HepG2 (cell line): ENCODE measurements around the gene GAS2L1. TPM values are rescaled to one million over a fixed set of nuclear protein-coding genes. Genes with fewer than 3 reads are reported as not detected.

Experiments used
- ATAC-seq: fragments of 200-7000 bp; cut with Tn5 transposase; 3 replicates; pipeline ENCODE4 v1.9.1; 2020; ENCODE audit warnings: mild to moderate bottlenecking, moderate library complexity
- BruUV-seq: library from RNA; stranded (reverse); fragments of 400-500 nt; replicated peaks from 2 replicates; lab custom pipeline; 2021; lab: Mats Ljungman, UMichigan
- CTCF ChIA-PET: fragments of 300-600 bp; formaldehyde crosslinking; extraction: SDS; loops from one replicate; lab custom pipeline; 2021; ENCODE audit warnings: low total read pairs, inconsistent platforms, low intra/inter-chr PET ratio; lab: Yijun Ruan, JAX
- POLR2A ChIA-PET: fragments of 350-600 bp; sonication (Branson Sonifier 250); formaldehyde crosslinking; loops from one replicate; lab custom pipeline; 2020; ENCODE audit warnings: antibody characterized with exemption, inconsistent platforms; lab: Yijun Ruan, JAX
- DNase-seq: peaks from one replicate; pipeline ENCODE4 v3.0.0-alpha.2; 2015; ENCODE audit warnings: low spot score
- FAIRE-seq: peaks from 3 replicates; lab custom pipeline; 2011; peaks lifted over from hg19 to GRCh38; lab: Jason Lieb, UNC
- H2AFZ ChIP-seq: one replicate; pipeline ENCODE4 v1.6.1; 2011; ENCODE audit warnings: low read length, inconsistent platforms
- H3K27ac ChIP-seq: fragments of 300-600 bp; 3 replicates; pipeline ENCODE4 v1.8.0; 2011; ENCODE audit warnings: mixed run types, mild to moderate bottlenecking, mixed read lengths, low read length, inconsistent platforms; ENCODE audit not compliant: insufficient read depth; ENCODE audit errors: extremely low read length
- H3K27me3 ChIP-seq, 2 experiments: fragments of 200-600 bp in 1 of 2; 2 replicates in 1 of 2; 3 replicates in 1 of 2; pipeline versions ENCODE4 v1.6.0 to v1.8.0; 2011; ENCODE audit warnings: low read length in 2 of 2, mild to moderate bottlenecking in 2 of 2, moderate library complexity in 2 of 2, inconsistent platforms in 1 of 2; ENCODE audit not compliant: insufficient read depth in 2 of 2, control insufficient read depth in 1 of 2
- H3K36me3 ChIP-seq, 2 experiments: fragments of 200-600 bp in 1 of 2; replicated peaks in 1 of 2; 2 replicates in 1 of 2; 3 replicates in 1 of 2; pipeline versions ENCODE4 v1.5.1 to v1.8.0; 2011; ENCODE audit warnings: low read length in 2 of 2, inconsistent platforms in 1 of 2; ENCODE audit not compliant: insufficient read depth in 2 of 2, control insufficient read depth in 1 of 2
- H3K4me1 ChIP-seq: 2 replicates; pipeline ENCODE4 v1.5.1; 2012; ENCODE audit warnings: low read length, inconsistent platforms; ENCODE audit not compliant: insufficient read depth
- H3K4me2 ChIP-seq: 2 replicates; pipeline ENCODE4 v1.6.0; 2011; ENCODE audit warnings: low read depth, low read length, inconsistent platforms
- H3K4me3 ChIP-seq, 3 experiments: fragments of 200-600 bp in 1 of 3; sonication (generic), shearing (Covaris generic) in 1 of 3; replicated peaks in 1 of 3; 2 replicates each; pipeline ENCODE4 v1.5.1; 2011 to 2016; ENCODE audit warnings: low read length in 3 of 3, inconsistent platforms in 2 of 3, low read depth in 2 of 3, mild to moderate bottlenecking in 2 of 3, control low read depth in 1 of 3, mixed read lengths in 1 of 3; ENCODE audit not compliant: insufficient read depth in 1 of 3
- H3K79me2 ChIP-seq: one replicate; pipeline ENCODE4 v1.6.1; 2011; ENCODE audit warnings: low read length, inconsistent platforms; ENCODE audit not compliant: insufficient read depth
- H3K9ac ChIP-seq: 2 replicates; pipeline ENCODE4 v1.6.0; 2011; ENCODE audit warnings: mild to moderate bottlenecking, low read depth, low read length, inconsistent platforms; ENCODE audit not compliant: insufficient read depth
- H3K9me3 ChIP-seq: 2 replicates; pipeline ENCODE4 v1.5.1; 2012; ENCODE audit warnings: mild to moderate bottlenecking, low read length
- H4K20me1 ChIP-seq: 2 replicates; pipeline ENCODE4 v1.6.0; 2011; ENCODE audit warnings: inconsistent platforms, mild to moderate bottlenecking, low read length, moderate library complexity; ENCODE audit not compliant: insufficient read depth
- CREB1 ChIP-seq, 2 experiments: fragments of 450-650 bp in 1 of 2; IDR thresholded peaks; 2 replicates each; pipeline ENCODE4 v1.6.1; 2016 to 2017; ENCODE audit warnings: control low read depth in 1 of 2, mild to moderate bottlenecking in 1 of 2, missing compliant biosample characterization in 1 of 2, missing genetic modification characterization in 1 of 2
- GRHL1 ChIP-seq: sonication (generic); formaldehyde crosslinking; conservative IDR thresholded peaks from 2 replicates; pipeline ENCODE4 v1.8.0; 2022; ENCODE audit warnings: missing genetic modification reagents
- KLF13 ChIP-seq: sonication (generic); formaldehyde crosslinking; IDR thresholded peaks from 2 replicates; pipeline ENCODE4 v1.4.0; 2020; ENCODE audit warnings: mild to moderate bottlenecking, missing genetic modification reagents
- MEIS1 ChIP-seq: sonication (generic); formaldehyde crosslinking; IDR thresholded peaks from 2 replicates; pipeline ENCODE4 v1.9.0; 2021; ENCODE audit warnings: mild to moderate bottlenecking, missing genetic modification reagents, moderate library complexity, borderline replicate concordance
- REL ChIP-seq: sonication (generic); formaldehyde crosslinking; conservative IDR thresholded peaks from 2 replicates; pipeline ENCODE4 v1.8.0; 2022; ENCODE audit warnings: mild to moderate bottlenecking, missing genetic modification reagents, moderate library complexity
- ZBTB21 ChIP-seq: sonication (generic); formaldehyde crosslinking; IDR thresholded peaks from 2 replicates; pipeline ENCODE4 v1.4.0; 2020; ENCODE audit warnings: missing genetic modification reagents
- ZNF205 ChIP-seq: IDR thresholded peaks from 2 replicates; pipeline ENCODE4 v1.6.1; 2018; ENCODE audit warnings: missing biosample characterization, missing genetic modification reagents
- ZNF33A ChIP-seq: sonication (generic); formaldehyde crosslinking; IDR thresholded peaks from 2 replicates; pipeline ENCODE4 v1.5.1; 2020; ENCODE audit warnings: missing genetic modification reagents, mild to moderate bottlenecking, moderate library complexity, borderline replicate concordance
- ZNF644 ChIP-seq: IDR thresholded peaks from 2 replicates; pipeline ENCODE4 v1.6.1; 2016; ENCODE audit warnings: low read depth
- WGBS: methylation state at CpG from one replicate; pipeline ENCODE4 v1.1.6; 2017; ENCODE audit warnings: low lambda C conversion rate; 5-methylcytosine and 5-hydroxymethylcytosine counted together
- in situ Hi-C: cut with HindIII; loops from 2 replicates; pipeline ENCODE4 v1.10.0; 2017; ENCODE audit warnings: low pct_unique_long_range_greater_than_20kb; ENCODE audit not compliant: extremely low pct_ligation_motif_present
- intact Hi-C: fragments of 100-400 bp; cut with micrococcal nuclease; formaldehyde crosslinking; loops from one replicate; pipeline ENCODE4 v1.10.0; 2022; ENCODE audit not compliant: unreplicated experiment
- polyA plus RNA-seq, 8 experiments: library from polyadenylated mRNA; depleted of rRNA in 3 of 8; stranded (reverse) in 7 of 8; unstranded in 1 of 8; fragments of >200 nt; fragmentation: Illumina TruSeq in 4 of 8; extraction: Trizol in 4 of 8; gene quantifications; 2 replicates each; pipeline versions ENCODE4 v1.2.1 to v1.2.3, GENCODE V29; 2011 to 2016; ENCODE audit warnings: low read depth in 4 of 8, missing spikeins in 1 of 8, mixed read lengths in 1 of 8; ENCODE audit not compliant: insufficient read depth in 1 of 8
- total RNA-seq, 5 experiments: library from RNA; depleted of rRNA; stranded (reverse); fragments of >200 nt; fragmentation: Illumina TruSeq; extraction: Trizol; gene quantifications; 2 replicates each; pipeline ENCODE4 v1.2.3, GENCODE V29; 2016; ENCODE audit warnings: low read depth in 1 of 5
- TF ChIP-seq, protein P1 (sequence below): sonication (generic); formaldehyde crosslinking; IDR thresholded peaks from 2 replicates; pipeline ENCODE4 v1.4.0; 2020; ENCODE audit warnings: missing genetic modification reagents
- TF ChIP-seq, protein P2 (sequence below): sonication (generic); formaldehyde crosslinking; IDR thresholded peaks from 2 replicates; pipeline ENCODE4 v1.5.1; 2020; ENCODE audit warnings: mild to moderate bottlenecking, missing genetic modification reagents, borderline replicate concordance
- TF ChIP-seq, protein P3 (sequence below): sonication (generic); formaldehyde crosslinking; IDR thresholded peaks from 2 replicates; pipeline ENCODE4 v1.4.0; 2020; ENCODE audit warnings: missing genetic modification reagents, mild to moderate bottlenecking, borderline replicate concordance

GAS2L1 gene
- total and polyA plus RNA-seq, 2 of the 13 experiments (the other 11 are each of a cell fraction or from before 2014, with no cell fraction given), result 1.8 to 3.3 TPM

DNA sequence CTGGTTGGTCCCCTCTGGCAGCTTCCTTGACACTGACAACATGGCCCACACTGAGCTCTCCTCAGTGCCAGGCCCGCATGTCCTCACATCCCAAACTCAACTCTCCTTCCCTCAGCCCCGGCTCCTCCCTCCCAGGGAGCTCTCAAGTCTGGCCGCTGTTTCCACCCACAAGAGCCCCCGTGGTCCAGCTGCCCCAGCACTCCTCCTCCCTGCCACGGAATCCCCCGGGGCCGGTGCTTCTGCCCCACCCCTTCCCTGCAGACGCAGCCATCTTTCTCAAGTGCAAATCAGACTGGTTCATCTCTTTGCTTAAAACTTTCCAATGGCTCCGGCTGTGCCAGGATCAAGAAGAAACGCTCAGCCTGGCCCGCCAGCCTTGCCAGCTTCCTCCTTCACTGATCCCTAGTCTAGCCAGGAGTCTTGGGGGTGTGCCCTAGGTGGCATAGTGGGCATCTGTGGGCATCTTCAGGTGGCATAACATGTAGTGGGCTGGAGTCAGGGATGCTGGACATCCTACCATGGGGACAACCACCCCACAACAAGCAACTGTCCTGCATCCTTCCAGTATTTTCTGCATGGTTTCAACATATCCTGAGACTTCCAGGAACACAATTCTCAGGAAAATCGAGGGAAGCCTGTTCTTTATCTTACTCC is 31.3 kb downstream of the GAS2L1 start:
- intact Hi-C loops (no loop called here), in situ Hi-C loops (no loop called here)
- ATAC-seq, result no peak
- no TSS peak for BruUV-seq
- DNase-seq, result no peak
- WGBS, result 96% methylated on average over 12 of the region's 12 CpGs
- FAIRE-seq, result no peak
- no peak overlapping the region for H3K9ac ChIP-seq
- peaks cover 28% of the 10 kb centered on the region for H3K4me1 ChIP-seq
- no peaks in the 10 kb centered on the region for H4K20me1 ChIP-seq
- H3K36me3 ChIP-seq, result peaks cover 18 to 45% of the 10 kb centered on the region in 2 experiments
- no peaks in the 10 kb centered on the region for H3K27me3 ChIP-seq
- H3K4me3 ChIP-seq, result no peak overlapping the region
- POLR2A ChIA-PET, result no interaction called here
- no peak overlapping the region for H3K27ac ChIP-seq
- no peaks in the 10 kb centered on the region for H3K9me3 ChIP-seq
- CTCF ChIA-PET, result no interaction called here
- no peaks in the 10 kb centered on the region for H3K79me2 ChIP-seq
- no peak overlapping the region for H3K4me2 ChIP-seq
- no peak overlapping the region for H2AFZ ChIP-seq
- no peak for TF ChIP-seq ZNF644 (CRISPR knock-in tag)
- no peak for TF ChIP-seq ZNF205 (CRISPR knock-in tag)
- no peak for TF ChIP-seq REL (CRISPR knock-in tag)
- TF ChIP-seq, protein P1, sequence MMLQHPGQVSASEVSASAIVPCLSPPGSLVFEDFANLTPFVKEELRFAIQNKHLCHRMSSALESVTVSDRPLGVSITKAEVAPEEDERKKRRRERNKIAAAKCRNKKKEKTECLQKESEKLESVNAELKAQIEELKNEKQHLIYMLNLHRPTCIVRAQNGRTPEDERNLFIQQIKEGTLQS, result no peak
- TF ChIP-seq KLF13 (CRISPR knock-in tag), result no peak
- TF ChIP-seq ZBTB21 (CRISPR knock-in tag), result no peak
- no peak for TF ChIP-seq ZNF33A
- TF ChIP-seq, protein P2, sequence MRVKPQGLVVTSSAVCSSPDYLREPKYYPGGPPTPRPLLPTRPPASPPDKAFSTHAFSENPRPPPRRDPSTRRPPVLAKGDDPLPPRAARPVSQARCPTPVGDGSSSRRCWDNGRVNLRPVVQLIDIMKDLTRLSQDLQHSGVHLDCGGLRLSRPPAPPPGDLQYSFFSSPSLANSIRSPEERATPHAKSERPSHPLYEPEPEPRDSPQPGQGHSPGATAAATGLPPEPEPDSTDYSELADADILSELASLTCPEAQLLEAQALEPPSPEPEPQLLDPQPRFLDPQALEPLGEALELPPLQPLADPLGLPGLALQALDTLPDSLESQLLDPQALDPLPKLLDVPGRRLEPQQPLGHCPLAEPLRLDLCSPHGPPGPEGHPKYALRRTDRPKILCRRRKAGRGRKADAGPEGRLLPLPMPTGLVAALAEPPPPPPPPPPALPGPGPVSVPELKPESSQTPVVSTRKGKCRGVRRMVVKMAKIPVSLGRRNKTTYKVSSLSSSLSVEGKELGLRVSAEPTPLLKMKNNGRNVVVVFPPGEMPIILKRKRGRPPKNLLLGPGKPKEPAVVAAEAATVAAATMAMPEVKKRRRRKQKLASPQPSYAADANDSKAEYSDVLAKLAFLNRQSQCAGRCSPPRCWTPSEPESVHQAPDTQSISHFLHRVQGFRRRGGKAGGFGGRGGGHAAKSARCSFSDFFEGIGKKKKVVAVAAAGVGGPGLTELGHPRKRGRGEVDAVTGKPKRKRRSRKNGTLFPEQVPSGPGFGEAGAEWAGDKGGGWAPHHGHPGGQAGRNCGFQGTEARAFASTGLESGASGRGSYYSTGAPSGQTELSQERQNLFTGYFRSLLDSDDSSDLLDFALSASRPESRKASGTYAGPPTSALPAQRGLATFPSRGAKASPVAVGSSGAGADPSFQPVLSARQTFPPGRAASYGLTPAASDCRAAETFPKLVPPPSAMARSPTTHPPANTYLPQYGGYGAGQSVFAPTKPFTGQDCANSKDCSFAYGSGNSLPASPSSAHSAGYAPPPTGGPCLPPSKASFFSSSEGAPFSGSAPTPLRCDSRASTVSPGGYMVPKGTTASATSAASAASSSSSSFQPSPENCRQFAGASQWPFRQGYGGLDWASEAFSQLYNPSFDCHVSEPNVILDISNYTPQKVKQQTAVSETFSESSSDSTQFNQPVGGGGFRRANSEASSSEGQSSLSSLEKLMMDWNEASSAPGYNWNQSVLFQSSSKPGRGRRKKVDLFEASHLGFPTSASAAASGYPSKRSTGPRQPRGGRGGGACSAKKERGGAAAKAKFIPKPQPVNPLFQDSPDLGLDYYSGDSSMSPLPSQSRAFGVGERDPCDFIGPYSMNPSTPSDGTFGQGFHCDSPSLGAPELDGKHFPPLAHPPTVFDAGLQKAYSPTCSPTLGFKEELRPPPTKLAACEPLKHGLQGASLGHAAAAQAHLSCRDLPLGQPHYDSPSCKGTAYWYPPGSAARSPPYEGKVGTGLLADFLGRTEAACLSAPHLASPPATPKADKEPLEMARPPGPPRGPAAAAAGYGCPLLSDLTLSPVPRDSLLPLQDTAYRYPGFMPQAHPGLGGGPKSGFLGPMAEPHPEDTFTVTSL (CRISPR knock-in tag), result no peak
- TF ChIP-seq GRHL1 (CRISPR knock-in tag), result no peak
- TF ChIP-seq, protein P3, sequence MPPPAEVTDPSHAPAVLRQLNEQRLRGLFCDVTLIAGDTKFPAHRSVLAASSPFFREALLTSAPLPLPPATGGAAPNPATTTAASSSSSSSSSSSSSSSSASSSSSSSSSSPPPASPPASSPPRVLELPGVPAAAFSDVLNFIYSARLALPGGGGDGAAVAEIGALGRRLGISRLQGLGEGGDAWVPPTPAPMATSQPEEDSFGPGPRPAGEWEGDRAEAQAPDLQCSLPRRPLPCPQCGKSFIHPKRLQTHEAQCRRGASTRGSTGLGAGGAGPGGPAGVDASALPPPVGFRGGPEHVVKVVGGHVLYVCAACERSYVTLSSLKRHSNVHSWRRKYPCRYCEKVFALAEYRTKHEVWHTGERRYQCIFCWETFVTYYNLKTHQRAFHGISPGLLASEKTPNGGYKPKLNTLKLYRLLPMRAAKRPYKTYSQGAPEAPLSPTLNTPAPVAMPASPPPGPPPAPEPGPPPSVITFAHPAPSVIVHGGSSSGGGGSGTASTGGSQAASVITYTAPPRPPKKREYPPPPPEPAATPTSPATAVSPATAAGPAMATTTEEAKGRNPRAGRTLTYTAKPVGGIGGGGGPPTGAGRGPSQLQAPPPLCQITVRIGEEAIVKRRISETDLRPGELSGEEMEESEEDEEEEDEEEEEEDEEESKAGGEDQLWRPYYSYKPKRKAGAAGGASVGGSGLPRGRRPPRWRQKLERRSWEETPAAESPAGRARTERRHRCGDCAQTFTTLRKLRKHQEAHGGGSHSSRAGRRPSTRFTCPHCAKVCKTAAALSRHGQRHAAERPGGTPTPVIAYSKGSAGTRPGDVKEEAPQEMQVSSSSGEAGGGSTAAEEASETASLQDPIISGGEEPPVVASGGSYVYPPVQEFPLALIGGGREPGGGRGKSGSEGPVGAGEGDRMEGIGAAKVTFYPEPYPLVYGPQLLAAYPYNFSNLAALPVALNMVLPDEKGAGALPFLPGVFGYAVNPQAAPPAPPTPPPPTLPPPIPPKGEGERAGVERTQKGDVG (CRISPR knock-in tag), result no peak
- TF ChIP-seq MEIS1 (CRISPR knock-in tag), result no peak
- no peak for TF ChIP-seq CREB1 (IDR thresholded peaks at IDR 0.05)
- TF ChIP-seq CREB1 (CRISPR knock-in tag; IDR thresholded peaks at IDR 0.05), result no peak
